GM19238 (cell line): ENCODE data around the gene LIMS1.
A peak's percentile ranks its signal among the peaks of the same experiment; 100 is the strongest.
"Not testable (repeated sequence)": the region's sequence is repeated elsewhere in the genome, so short reads cannot be mapped to it uniquely, and the experiment has no call there.

Source experiments
- DNase-seq: peaks from one replicate; pipeline ENCODE4 v3.0.0; 2011; ENCODE audit warnings: low spot score; ENCODE audit not compliant: insufficient read length

The LIMS1 gene

GRCh38 chr2:108662207-108662612 lies 127.9 kb downstream of the LIMS1 start:
- DNase-seq: not testable (repeated sequence)

- not testable (repeated sequence) for DNase-seq
Measured at GRCh38 chr2:108663346-108663745, 129.1 kb downstream of the LIMS1 start.

GRCh38 chr2:108664089-108664488 lies 129.8 kb downstream of the LIMS1 start:
- DNase-seq: not testable (repeated sequence)

GRCh38 chr2:108664979-108665378 lies 130.7 kb downstream of the LIMS1 start:
- DNase-seq: not testable (repeated sequence)

- DNase-seq: not testable (repeated sequence)
Measured at GRCh38 chr2:108665975-108666374, 131.7 kb downstream of the LIMS1 start.

- DNase-seq: not testable (repeated sequence)
Measured at GRCh38 chr2:108667140-108667539, 132.9 kb downstream of the LIMS1 start.

- not testable (repeated sequence) for DNase-seq
Measured at GRCh38 chr2:108670282-108670681, 136.0 kb downstream of the LIMS1 start.

DNA sequence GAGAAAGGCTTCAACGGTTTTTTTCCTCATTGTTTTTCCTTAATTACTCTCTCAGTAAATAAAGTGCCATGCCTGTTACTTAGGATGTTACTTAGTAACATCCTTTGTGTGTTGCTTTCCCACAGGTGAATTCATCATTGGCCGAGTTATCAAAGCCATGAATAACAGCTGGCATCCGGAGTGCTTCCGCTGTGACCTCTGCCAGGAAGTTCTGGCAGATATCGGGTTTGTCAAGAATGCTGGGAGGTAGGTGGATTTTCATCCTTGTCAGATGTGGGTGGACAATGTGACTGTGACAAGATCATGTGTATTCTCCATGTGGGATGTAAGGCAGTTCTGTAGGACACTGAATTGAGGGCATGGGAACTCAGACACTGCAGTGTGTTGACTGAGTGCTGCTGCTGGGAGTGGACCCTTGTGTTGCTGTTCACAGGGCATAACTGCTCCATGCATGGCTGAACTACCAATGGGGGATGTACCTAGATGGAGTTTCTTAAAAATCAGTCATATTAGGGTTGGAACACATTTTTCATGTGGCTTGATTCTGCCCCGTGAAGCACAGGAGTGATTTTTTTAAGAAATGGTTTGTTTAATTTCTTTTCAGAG lies 138.0 kb downstream of the LIMS1 start:
- not testable (repeated sequence) for DNase-seq

GRCh38 chr2:108676522-108676921 lies 142.3 kb downstream of the LIMS1 start:
- DNase-seq: not testable (repeated sequence)

- not testable (repeated sequence) for DNase-seq
Measured at GRCh38 chr2:108677239-108677744, 143.0 kb downstream of the LIMS1 start.

DNA sequence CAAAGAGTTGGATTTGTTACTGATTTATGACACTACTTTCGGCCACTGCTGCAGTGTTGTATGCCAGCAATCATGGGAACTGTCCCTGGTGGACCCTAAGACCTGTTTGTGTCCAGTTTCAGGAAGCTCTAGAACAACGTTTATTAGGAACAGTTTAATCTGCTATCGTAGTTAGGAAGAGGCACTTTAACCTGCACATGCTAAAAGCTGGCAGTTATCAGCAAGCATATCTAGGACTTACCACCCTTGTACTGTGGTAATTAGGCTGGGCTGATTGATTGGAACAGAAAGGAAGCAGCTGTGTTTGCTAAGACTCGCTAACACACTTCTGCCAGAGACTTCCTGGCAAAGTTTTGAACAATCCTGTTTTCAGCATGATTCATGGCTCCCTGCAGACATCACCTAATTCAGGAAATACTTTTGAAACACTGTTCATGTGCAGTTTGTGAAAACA lies 144.0 kb downstream of the LIMS1 start:
- not testable (repeated sequence) for DNase-seq

- DNase-seq: not testable (repeated sequence)
Measured at GRCh38 chr2:108680805-108681204, 146.5 kb downstream of the LIMS1 start.

DNA sequence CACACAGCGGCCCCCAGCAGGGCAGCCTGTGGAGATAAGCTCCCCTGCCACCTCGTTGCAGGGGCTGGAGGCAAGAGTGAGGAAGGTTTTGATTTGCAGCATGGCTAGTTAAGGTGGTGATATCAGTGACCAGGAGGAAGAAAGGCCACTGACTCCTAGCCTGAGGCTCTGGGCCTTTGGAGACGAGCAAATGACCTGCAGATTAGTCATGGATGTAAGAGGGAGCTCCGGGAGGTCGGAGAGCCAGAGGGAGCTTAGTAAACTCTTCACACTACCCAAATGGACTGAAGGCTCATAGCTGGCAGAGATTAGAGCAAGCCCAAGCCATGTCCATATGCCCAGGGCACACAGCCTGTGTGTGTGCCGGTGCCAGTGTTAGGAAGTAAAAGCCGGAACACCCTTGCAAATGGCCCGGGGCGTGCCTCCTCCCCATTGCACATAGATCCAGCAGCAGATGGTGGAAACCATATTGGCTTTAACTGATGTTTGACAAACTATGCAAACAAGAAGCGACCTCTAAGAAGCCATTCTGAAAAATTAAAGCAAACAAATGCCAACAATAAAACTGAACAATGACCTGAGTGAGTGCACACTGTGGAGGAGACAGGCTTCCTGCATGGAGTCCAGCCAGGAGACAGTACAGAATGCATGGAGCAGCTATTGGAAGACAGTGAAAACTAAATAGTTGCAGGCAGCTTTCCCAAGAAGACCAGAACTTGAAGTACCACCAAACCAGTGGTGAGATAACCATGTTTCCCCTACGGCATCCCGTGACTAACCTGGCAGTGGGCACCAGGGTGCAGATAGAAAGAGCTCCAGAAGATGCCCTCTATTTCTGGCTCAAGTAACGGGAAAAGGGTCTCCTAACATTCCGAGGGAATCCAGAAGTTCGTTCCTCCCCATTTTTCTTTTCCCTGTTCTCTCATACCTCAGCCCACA lies 154.8 kb downstream of the LIMS1 start:
- not testable (repeated sequence) for DNase-seq

DNA sequence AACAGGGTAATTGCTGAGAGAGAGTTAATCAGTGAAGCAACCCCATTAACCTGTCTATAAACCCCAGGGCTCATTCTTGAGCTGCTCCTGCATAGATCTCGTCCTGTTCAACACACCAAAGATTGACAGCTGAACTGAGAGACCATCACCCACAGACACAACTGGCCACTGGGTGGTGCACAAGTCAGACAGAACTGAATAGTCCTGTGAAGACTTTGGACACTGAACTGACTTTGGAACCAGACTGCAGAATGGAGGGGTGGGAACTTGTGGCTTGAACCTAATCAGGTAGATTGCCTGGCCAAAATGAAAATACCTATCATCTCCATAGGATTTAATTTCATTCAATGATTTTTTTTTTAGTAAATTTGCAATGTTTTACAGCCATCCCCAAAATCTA lies 155.7 kb downstream of the LIMS1 start:
- not testable (repeated sequence) for DNase-seq

DNA sequence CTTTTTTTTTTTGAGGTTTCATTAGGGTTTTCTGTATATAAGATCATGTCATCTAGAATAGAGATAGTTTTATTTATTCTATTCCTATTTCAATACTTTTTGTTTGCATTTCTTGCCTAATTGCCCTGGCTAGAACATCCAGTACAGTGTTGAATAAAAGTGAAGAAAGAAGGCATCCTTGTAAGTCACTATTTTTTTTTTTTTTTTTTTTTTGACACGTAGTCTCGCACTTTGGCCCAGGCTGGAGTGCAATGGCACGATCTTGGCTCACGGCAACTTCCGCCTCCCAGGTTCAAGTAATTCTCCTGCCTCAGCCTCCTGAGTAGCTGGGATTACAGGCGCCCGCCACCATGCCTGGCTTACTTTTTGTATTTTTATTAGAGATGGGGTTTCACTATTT lies 157.2 kb downstream of the LIMS1 start:
- DNase-seq: no peak

- no peak for DNase-seq
Measured at GRCh38 chr2:108701208-108701607, 166.9 kb downstream of the LIMS1 start.

- no peak for DNase-seq
Measured at GRCh38 chr2:108701806-108702205, 167.5 kb downstream of the LIMS1 start.

- no peak for DNase-seq
Measured at GRCh38 chr2:108704871-108705270, 170.6 kb downstream of the LIMS1 start.

DNA sequence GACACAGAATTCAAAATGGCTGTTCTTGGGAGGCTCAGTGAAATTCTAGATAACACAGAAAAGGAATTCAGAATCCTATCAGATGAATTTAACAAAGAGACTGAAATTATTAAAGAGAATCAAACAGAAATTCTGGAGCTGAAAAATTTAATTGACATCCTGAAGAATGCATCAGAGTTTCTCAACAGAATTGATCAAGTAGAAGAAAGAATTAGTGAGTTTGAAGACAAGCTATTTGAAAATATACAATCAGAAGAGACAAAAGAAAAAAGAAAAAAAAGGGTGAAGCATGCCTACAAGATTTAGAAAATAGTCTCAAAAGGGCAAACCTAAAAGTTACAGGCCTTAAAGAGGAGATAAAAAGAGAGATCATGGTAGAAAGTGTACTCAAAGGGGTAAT lies 173.0 kb downstream of the LIMS1 start:
- no peak for DNase-seq

DNA sequence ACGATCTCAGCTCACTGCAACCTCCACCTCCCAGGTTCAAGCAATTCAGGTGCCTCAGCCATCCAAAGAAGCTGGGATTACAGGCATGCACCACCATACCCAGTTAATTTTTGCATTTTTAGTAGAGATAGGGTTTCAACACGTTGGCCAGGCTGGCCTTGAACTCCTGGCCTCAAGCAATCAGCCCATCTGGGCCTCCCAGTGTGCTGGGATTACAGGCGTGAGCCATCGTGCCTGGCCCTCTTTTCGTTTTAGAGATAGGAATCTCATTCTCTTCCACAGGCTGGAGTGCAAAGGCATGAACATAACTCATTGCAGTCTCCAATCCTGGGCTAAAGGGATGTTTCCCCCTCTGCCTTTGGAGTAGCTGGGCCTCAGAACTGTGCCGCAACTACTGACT lies 182.7 kb downstream of the LIMS1 start:
- DNase-seq: not testable (repeated sequence)

- DNase-seq: peak; percentile 76
Measured at GRCh38 chr2:108719149-108720044, 185.1 kb downstream of the LIMS1 start, which contains the start of gene RANBP2. Gene RANBP2, plus strand, starts transcription at chr2:108719482. Its CDS starts 125 bp downstream, at chr2:108719607.
